Esophagus mucosa (tissue), 1 donor: Measurements from ENCODE around the gene UNC93A. TPM values are rescaled to one million over a fixed set of nuclear protein-coding genes. Genes with fewer than 3 reads are reported as not detected.
A peak's percentile ranks its signal among the peaks of the same experiment; 100 is the strongest.
"Not testable (repeated sequence)": the region's sequence is repeated elsewhere in the genome, so short reads cannot be mapped to it uniquely, and the experiment has no call there.

Experiments
- ATAC-seq: fragments of 200-7000 bp; cut with Tn5 transposase; one replicate; pipeline ENCODE4 v1.9.1; 2020
- total RNA-seq: library from RNA; stranded (reverse); gene quantifications from one replicate; pipeline ENCODE4 v1.2.4, GENCODE V29; 2023
- donor health status: DM: yes; HTN: yes; CAD: no.

UNC93A gene
- total RNA-seq, 1 donor from 2014 or later, result 4.5 TPM

DNA sequence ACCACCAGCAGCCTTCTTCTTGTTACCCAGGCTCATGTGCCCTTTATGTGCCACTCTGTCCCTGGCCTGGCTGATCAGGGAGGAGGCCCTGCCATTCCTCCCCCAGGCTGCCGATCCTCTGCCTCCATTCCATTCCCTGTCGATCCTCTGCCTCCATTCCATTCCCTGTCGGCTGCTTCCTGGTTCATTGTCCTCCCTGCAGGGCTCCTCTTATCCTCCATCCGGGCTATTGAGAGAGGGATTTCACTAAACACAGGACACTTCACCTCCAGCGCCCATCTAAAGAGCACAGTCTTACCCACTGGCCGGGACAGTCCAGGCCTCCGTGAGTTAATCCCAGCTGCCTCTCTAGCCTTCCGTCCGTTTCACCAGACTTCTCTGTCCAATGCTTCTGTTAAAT lies 26.1 kb downstream of the UNC93A start:
- no peak for ATAC-seq

DNA sequence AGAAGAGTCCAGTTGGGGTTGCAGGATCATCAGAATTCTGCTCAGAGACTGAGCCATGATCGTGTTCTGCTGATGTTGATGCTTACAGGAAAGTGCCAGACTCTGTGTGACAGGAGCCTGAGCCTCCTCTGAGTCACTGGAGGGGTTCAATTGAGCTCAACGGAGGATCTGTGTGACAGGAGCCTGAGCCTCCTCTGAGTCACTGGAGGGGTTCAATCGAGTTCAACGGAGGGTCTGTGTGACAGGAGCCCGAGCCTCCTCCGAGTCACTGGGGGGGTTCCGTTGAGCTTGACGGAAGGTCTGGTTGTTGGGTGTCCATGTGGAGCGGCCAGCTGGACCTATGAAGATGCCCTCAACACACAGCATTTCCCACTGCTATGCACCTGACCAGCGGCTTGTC lies 27.2 kb downstream of the UNC93A start:
- ATAC-seq, result not testable (repeated sequence)

- ATAC-seq, result not testable (repeated sequence)
These were observed 27.7 kb downstream of the UNC93A start for GRCh38 chr6:167318856-167319255.

DNA sequence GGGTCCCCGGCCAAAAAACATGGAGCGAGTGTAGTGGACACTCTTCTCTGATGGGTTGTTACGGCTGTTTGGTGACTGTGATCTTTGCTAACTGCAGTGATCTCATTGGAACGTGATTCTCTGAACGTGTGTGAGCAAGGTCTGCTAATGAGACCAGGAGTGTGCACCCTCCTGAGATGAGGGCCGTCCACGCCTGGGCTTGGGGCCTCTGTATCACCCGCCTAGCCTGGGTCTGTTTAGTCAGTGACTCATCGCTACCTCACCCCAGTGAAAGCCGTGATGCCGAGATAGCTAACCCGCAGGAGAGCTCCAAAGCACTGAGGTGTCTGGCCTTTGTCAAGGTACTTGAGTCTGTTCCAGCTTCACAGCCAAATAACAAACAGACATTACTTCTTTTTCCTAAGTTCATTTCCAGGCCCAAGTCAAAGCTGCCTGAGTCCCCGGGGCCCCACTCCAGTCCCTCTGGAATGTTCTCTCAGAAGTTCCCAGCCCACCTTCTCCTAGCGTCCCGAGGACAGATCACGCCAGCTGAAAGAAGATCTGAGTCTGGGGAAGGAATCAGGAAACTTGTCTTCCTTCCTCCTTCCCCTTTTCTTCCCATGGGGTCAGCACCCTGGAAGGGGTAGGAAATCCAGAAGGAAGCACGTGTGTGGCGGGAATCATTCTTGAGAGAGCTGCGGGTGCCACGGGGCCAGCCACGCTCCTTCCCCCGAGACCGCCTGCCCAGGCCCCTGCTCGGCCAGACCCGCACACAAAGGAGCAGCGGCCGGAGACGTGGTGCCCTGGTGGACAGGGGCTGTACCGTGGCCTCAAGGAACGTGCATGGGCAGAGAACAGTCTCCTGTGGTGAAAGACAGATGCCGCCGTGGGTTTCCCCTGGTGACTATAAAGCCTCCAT lies 29.0 kb downstream of the UNC93A start:
- peak; percentile 80 for ATAC-seq

GRCh38 chr6:167320754-167321056 lies 29.6 kb downstream of the UNC93A start:
- not testable (repeated sequence) for ATAC-seq

- not testable (repeated sequence) for ATAC-seq
These were observed 30.1 kb downstream of the UNC93A start for GRCh38 chr6:167321185-167321584.

GRCh38 chr6:167323111-167323510 lies 32.0 kb downstream of the UNC93A start:
- no peak for ATAC-seq

GRCh38 chr6:167324111-167324510 lies 33.0 kb downstream of the UNC93A start:
- no peak for ATAC-seq

DNA sequence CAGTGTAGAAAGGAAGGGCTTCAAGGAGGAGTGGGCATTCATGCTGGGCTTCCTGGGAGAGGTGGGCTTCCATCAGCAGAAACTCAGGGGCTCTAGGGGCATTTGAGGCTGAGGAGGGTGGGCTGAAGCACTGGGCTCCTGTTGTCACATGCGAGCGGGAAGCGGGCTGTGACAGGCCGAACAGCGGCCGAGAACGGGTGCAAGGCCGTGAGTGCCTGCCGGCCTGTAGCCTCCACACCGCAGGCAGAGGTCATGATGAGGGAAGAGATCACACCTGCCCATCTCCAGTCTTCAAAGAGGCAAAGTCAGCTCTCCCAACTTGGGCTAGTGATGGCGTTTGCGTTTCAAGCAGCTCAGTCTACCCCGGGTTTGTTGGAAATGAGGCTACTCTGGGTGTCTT lies 34.7 kb downstream of the UNC93A start:
- no peak for ATAC-seq

GRCh38 chr6:167327391-167327790 lies 36.3 kb downstream of the UNC93A start:
- no peak for ATAC-seq

DNA sequence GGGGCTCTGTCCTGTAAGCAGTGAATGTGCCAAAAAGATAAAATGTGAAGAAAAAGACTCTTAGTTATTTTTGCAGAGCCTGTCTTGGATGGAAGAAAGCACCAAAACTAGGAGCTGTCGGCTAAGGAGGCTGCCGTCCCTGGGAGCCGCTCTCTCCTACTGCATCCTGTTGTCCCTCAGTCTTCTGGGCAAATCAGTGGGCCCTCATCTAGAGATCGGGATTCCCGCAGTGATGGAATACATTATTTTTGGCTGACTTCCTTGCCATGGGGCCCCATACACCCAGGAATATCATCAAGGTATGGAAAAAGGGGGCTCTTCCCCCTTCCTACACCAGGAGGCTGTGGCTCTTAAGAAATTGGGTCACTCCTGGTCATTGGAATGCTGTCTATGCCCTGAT lies 37.0 kb downstream of the UNC93A start:
- no peak for ATAC-seq

DNA sequence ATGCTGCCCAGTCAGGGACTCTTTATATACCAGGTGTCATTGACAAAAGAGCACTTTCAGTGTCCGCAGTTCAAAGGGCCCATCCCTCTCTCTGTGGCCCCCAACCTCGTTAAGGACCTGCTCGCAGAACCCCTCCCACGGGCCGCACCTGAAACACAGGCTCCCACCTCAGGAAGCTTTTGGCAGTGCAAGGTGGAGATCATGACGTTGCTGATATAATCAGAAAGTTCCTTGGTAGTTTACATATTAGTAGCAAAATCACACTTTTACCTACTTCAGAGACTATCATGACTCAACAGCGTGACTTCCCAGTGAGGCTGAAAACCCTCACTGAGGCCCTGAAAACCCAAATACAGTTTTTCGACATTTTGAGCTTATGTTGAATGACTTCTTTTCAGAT lies 37.9 kb downstream of the UNC93A start:
- no peak for ATAC-seq

DNA sequence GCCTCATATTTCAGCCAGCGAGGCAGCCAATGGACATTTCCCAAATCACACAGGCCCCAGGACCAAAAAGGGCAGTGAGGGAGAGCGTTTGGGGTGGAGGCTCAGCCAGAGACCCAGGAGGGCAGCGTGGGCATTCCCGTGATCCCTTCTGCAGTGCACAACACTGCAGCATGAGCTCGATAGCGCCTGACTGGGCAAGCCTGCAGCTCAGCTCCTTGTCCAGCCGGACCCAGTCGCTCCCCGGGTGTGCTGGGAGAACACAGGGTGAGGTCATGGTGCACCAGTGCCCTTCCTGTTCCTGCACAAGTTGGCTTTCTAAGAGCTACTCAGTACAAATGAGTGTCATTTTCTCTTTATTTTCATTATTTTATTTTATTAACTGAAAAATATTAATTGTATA lies 39.6 kb downstream of the UNC93A start:
- peak; percentile 32 for ATAC-seq

DNA sequence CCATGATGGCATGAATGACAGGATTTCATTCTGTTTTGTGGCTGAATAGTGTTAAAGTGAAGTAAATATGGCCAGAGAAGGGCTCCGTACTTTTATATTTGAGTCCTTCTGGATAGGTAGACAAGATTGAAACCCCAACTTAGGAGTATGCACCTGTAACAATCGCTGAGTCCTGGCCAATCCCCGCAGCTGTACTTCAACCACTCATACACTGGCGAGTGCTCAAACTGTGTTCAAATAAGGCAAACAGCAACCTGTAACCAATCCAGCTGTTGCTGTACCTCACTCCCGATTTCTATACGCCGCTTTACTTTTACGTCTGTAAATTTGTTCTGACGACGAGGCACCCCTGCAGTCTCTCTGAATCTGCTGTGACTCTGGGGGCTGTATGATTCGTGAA lies 40.5 kb downstream of the UNC93A start:
- no peak for ATAC-seq

DNA sequence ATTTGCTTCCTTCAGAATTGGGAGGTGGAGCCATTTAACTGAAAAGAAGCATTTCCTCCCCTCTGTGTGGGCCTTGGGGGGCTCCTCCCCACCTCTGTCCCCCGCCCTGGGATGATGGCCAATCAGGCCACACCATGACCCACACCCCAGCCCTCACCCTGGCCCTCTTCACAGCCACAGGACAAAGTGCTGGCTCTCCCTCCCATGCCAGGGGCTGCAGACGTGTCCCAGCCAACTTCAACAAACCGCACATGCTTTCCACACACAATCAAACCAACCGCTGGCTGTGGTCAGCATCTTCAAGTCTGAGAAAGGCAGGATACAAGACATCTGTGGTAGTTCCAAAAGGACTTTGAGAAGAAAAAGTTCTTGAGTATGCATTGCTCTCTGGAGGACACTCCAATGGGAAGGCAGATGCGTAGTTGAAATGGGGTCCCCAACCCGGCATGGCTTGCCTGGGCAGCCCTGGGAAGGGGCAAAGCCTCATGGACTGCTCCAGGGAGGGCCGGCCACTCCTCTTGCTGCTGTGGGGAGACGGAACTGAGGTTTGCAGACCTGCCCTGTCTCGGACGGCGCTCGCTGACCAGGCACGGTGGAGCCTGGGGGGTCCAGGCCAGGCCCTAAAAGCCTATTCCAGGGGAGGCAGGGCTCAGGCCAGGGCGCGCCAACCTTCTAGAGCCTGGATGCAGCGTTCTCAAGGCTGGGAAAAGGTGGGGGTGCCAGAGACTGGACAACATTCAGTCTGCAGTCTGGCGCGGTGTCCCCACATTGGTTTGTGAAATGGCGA lies 45.9 kb downstream of the UNC93A start:
- no peak for ATAC-seq

DNA sequence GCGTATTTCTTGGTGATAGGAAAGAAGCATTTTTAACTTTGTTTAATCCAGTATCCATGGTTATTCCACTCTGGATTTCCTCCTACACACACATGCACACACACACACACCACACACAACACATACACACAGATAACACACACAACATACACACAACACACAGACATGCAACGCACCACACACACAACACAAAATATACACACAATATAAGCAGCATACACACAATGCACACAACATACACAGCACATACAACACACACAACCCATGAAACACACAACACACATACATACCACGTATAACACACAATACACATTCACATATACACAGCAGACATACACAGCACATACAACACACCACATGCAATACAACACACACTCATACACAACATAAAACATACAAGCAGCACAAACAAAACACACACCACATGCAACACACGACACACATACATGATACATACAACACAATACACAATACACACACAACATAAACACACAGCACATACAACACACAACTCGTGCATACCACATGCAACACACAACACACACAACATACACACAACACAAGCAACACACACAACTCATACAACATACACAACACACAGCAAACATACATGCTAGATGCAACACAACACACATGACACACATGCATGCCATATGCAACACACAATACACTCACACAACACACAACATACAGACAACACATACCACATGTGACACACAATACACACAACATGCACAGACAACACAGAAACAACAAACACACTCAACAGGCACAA lies 46.7 kb downstream of the UNC93A start:
- no peak for ATAC-seq

DNA sequence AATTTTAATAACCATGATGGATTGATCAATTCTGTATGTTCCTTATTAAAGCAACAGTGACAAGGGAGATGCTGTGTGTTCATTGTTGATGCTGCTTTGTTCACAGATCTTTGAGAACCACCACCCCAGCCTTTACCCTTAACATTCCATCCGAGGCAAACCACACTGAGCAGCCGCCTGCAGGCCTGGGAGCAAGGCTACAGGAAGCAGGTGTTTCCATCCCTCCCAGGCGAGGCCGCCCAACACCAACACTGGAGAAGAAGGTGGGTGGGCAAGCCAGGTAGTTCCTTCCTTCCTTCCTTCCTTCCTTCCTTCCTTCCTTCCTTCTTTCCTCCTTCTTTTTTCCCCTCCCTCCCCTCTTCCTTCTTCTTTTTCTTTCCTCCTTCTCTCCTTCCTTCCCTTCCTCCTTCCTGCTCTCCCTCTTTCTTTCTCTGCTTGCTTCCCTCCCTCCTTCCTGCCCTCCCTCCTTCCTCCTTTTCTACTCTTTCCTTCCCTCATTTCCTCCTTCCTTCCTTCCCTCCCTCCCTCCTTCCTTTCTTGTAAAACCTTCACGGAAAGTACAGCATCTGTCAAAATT lies 47.5 kb downstream of the UNC93A start:
- ATAC-seq, result no peak

- ATAC-seq, result no peak
These were observed 50.0 kb downstream of the UNC93A start for GRCh38 chr6:167341038-167341583.

DNA sequence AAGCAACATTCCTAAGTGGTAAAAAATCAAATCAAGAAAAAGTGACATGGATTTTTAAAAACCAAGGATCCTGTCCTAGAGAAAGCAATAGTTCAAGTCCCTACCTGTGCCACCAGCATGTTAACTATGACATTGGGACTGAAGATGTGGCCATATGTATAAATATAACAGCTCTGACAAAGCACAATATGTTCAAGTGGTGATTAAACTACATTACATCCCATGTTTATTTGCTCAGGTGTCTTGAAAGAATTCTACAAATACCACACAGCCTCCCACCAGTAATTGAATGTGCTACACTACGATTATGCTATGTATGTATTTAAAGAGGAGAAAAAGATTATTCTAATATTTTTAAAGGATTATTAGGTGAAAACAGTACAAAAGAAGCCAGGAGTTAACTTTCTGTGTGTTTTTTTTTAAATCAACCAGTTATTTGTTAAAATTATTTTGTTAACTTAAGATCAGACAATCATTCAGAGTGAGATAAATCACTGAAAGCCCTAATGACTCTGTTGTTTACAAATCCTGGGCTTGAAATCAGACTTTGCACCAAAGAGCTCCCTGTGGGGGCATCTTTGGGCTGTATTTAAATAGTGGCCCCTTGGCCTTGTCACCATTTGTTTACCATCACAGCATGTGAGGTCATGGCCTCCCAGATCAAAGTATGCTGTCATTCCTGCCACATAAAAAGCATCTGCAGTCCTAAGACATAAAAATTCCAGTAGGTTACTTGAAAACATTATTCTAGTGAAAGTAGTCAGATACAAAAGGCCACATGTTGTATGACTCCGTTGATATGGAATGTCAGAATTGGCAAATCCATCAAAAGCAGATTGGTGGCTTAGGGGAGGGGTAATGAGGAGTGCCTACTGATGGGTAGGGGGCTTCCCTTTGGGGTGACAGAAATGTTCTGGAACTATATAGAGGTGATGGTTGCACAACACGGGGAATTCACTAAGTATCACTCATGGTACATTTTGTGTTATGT lies 50.8 kb downstream of the UNC93A start:
- no peak for ATAC-seq

DNA sequence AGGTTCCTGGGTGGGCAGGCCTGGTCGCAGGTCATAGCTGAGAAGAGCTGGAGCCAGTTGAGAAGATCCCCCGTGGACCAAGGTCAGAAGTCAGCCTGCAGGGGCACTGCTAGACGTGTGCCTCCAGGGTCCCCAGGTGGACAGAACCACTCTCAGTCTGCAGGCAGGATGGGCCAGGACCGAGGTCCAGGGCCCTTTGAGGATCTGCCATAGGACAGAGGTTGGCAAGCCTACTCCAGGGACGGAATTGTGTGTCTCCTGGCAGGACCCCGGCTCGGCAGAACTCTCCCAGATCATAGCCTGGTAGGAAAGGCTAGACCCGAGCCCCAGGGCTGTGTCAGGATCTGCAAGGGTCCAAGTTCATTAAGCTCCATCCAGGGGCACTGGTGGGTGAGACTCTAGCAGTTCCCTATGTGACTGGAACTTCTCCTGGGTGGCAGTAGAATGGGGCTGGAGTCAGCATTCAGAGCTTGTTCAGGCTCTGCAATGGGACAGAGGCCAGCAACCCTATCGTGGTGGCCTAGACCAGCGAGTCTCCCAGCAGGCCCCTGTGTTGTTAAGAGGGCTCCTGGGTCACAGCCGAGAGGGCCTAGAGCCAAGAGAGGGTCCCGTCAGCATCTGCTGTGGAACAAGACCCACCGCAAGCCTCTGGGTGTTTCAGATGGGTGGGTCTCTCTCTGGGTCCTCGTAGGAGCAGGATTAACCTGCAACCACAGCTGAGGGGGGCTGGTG lies 51.9 kb downstream of the UNC93A start:
- no peak for ATAC-seq
